ENCODE results near the gene RITA1.

The RITA1 gene

DNA sequence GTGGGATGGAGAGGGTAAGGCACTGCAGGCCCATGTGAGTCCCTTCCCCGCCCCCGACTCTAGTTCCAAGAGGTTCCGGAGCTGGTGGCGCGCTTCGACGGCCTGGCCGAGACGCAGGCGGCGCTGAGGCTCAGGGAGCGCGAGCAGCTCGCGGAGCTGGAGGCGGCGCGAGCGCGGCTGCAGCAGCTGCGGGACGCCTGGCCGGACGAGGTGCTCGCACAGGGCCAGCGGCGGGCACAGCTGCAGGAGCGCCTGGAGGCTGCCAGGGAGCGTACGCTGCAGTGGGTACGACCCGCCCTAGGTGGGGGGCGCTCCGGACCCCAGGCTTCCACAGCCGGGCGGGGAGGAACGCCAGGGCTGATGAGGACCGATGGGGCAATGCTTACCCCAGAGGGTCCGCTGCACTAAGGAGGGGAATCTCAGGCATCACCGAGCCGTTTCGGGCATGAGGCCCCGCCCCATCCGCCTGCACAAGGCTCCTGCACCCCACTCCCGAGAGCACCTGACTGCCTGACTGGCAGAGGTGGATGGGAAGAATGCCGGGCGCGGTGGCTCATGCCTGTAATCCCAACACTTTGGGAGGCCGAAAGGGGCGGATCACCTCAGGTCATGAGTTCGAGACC lies 31.1 kb upstream of the RITA1 start:
- no peak for DNase-seq (ENCODE audit: low read depth)

DNA sequence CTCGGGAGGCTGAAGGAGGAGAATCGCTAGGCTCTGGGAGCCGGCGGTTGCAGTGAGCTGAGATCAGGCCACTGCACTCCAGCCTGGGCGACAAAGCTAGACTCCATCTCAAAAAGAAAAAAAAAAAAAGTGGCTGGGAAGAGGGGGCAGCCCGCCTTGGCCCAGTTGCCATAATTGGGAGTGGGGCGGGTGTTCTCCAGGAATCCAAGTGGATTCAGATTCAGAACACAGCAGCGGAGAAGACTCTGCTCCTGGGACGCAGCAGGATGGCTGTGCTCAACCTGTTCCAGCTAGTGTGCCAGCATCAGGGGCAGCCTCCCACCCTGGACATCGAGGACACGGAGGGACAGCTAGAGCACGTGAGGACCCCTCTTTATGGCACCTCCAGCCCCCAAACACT lies 30.5 kb upstream of the RITA1 start:
- DNase-seq (ENCODE audit: low read depth), result no peak

DNA sequence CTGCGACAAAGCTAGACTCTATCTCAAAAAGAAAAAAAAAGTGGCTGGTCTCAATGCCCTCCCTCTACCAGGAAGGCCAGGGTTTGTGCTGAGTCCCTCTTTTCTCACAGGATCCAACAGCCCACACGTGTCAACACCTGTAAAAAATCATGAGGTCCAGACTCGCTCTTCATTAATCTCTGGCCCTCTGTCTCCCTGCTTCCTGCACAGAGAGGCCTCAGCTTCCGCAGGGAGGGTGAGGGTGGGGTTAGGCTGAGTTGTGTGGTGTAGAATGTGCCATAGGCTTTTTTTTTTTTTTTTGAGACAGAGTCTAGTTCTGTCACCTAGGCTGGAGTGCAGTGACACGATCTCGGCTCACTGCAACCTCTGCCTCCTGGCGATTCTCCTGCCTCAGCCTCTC lies 29.9 kb upstream of the RITA1 start:
- no peak for DNase-seq (ENCODE audit: low read depth)

DNA sequence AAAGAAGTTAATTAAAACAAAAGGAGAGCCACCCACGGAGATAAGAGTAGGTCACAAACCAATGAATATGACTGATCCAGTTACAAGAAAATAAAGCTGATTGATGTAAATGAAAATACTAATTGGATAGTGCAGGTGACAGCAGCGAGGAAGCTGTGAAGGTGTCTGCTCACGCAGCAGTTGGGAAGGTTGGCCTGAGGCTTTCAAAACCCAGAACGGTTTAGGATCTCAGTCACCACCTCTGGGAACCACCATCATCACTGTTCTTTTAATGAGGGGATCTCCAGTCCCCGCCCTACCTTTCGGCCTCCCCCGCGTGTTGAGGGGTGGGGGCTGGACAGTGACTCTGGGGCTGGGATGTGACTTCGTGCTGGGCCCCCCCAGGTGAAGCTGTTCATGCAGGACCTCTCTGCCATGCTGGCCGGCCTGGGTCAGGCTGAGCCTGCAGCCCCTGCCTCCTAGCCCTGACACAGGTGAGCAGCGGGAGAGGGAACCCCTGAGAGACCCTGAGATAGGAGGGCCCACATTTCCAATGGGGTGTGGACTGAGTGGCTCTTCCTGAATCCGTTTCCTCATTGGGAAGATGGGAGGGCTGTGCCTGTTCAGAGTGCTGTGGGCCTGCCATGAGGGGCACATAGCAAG lies 28.2 kb upstream of the RITA1 start:
- no peak for DNase-seq (ENCODE audit: low read depth)

DNA sequence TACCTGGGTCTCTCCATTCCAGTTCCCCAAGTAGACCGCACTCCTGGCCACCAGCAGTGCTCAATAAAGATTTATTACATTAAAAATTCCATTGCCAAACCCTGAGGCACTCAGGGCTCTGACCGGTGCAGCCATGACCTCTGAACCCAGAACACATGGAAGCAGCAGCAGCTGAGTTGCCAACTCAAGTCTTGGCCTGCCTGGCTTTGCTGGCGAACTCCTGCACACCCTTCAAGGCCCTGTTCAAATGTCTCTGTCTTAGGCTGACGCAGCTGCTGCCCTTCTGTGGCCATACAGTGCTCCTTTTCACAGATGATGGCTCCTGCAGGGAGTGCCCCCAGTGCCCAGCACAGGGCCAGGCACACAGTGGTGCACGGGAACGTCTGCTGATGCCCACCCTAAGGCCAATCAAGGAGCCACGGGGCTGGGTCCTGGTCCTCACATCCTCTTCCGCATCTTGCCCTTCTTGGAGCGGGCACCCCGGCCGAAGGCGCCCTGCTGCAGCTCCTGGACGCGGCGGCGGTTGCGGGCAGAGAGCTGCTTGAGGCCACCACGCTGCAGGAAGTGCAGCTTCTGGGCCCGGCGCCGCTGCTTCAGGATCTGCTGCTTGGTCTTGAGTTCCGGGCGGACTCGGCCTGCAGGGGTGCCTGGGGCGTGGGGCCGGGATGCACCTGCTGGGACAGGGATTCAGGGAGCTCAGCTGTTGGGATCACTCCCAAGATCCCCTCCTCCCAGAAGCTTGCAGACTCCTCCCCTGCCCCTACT lies 26.9 kb upstream of the RITA1 start:
- no peak for DNase-seq (ENCODE audit: low read depth)

DNA sequence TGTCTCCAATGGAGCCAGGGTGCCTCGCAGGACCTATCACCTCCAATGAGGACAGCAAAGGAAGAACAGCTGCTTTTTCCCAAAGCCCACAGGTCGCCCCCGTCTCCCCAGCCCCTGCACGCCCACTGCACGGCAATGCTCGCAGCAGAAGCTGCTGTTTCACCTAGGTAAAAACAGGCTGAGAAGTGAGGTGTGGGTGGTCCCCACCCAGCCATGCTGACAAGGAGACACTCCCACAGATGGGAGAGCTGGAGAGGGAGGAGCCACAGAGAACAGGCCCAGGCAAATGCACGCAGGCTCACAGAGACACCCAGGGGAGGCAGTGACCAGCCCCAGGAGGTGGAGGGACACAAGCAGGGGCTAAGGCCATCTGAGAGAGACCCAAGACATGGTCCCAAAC lies 25.6 kb upstream of the RITA1 start:
- no peak for DNase-seq (ENCODE audit: low read depth)

DNA sequence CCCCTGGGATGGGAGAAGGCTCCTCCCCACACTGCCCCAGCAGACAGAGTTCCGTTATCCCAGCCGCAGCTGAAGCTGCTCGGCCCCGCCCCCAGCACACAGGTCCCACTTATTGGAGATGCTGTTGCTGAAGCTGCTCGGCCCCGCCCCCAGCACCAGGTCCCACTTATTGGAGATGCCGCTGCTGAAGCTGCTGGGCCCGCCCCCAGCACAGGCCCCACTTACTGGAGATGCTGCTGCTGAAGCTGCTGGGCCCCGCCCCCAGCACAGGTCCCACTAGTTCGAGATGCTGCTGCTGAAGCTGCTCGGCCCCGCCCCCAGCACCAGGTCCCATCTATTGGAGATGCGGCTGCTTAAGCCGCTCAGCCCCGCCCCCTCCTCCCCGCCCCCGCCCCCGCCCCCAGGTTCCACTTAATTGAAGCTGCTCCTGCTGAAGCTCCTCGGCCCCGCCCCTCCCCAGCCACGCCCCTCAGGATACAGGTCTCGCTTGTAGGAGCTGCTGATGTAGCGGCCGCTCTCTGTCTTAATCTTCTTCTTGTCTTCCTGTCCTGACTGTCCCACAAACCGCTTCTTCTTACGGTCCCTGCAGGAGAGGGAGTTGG lies 24.0 kb upstream of the RITA1 start:
- no peak for DNase-seq (ENCODE audit: low read depth)

DNA sequence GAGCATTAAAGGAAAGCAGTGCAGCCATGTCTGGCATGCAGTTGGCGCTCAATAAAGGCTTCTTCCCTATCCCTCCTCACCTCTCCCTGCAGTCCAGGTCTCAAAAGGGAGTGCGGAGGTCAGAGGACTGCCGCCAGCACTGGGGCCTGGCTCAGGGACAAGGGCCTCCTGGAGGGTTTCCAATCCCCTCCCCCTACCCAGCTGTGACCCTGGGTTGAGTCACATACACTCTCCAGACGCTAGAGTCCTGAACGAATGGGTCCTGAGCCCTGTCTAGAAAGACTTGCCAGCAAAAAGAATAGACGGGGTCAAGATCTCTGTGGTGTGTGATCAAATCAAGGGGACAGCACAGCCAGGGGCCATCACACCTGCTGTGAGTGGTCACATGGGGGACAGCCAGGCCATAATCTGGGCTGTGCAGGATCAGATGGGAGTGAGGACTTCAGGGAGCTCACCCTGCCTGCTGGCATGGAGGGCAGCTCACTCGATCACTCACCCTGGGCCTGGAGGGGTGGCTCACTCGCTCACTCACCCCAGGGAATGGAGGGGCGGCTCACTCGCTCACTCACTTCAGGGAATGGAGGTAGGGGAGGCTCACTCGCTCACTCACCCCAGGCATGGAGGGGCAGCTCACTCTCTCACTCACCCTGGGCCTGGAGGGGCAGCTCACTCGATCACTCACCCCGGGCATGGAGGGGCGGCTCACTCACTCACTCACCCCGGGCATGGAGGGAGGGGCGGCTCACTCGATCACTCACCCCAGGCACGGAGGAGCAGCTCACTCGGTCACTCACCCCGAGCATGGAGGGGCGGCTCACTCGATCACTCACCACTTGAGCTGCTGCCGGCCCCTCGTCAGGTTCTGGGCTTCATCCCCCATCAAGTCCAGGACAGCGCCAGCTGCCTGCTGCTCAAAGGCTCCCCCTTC lies 23.2 kb upstream of the RITA1 start:
- no peak for DNase-seq (ENCODE audit: low read depth)

DNA sequence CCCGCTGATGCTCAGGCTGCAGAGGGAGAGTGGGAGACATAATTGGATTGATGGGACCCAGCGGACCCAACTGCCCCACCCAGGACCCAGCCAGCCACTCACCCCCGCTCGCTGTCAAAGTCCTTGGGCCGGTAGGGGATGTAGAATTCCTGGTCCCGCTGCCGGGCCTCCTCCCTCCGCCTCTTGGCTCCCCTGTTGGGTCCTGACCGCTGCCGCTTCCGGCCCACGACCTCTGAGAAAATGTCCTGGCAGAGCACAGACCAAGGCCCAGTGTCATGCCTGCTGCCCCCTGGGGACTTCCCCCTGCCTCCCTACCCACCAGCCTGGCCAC lies 22.5 kb upstream of the RITA1 start:
- DNase-seq (ENCODE audit: low read depth), result no peak

DNA sequence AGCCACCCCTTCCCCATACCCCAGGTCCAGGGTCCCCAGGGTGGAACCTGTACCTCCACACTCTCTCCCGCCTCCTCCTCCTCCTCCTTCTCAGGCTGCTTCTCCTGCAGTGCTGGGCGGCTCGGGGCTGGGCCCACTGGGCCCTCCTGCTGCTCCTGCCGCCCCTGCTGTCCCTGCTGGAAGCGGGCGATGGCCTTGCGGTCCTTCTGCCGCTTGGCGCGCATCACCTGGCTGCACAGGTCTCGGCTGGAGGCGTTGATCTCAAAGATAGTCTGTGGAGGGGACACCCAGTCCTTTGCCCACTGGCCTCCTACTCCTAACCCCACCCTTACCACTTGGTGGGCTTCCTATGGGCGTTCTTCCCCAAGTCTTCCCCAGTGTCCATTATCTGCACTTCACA lies 21.5 kb upstream of the RITA1 start:
- no peak for DNase-seq (ENCODE audit: low read depth)

DNA sequence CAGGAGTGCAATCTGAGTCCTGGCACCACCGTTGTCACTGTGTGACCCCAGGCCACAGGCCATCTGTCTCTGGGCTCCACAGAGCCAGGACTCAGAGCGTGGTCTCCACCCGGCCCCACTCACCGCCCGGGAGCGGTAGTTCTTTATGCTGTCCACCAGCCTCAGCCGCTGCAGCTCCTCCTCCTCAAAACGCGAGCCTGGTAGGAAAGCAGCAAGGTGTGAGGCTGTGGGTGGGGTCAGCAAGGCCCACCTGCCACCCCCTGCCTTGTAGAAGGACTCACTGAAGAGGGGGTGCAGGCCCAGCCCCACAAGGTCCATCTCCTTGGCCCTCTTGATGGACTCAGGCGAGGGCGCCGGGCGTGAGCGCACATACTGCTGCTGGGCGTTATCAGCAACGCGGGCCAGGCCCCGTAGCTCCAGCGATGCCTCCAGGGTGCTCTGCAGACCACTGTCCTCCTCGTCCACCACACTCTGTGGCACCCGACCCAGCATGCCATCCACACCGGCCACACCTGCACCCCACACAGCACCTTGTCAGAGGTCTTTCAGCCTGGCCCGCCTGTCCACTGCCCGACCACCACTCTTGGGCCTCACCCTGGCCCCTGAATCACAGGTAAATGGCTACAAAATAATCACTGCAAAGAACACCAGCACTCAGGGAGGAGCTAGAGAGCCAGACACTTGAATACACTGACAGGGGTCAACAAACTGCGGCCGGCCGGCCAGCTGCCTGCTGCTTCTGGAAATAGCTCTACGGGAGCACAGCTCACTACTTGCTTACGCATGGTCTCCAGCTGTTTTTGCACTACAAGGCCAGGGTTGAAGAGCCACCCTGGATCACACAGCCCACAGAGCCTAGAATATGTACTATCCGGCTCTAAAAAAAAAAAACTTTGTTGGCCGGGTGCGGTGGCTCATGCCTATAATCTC lies 19.7 kb upstream of the RITA1 start:
- no peak for DNase-seq (ENCODE audit: low read depth)

DNA sequence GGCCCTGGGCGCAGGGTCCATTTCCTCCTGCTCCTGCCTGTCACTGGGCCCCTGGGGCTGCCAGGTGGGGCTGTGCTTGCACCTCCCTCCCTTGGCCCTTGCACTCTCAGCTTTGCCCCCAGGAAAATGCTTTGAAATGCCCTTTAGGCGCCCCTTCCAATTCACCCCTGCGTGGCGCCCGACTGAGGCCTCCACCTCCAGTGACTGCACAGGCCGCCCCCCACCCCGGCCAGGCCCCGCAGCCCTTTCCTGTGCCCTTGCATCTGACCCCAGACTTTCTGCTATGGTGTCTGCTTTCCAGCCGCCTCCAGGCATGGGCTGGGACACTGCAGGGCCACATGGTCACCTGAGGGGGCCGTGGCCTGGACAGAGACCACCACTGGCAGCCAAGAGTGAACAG lies 17.7 kb upstream of the RITA1 start:
- DNase-seq (ENCODE audit: low read depth), result no peak

DNA sequence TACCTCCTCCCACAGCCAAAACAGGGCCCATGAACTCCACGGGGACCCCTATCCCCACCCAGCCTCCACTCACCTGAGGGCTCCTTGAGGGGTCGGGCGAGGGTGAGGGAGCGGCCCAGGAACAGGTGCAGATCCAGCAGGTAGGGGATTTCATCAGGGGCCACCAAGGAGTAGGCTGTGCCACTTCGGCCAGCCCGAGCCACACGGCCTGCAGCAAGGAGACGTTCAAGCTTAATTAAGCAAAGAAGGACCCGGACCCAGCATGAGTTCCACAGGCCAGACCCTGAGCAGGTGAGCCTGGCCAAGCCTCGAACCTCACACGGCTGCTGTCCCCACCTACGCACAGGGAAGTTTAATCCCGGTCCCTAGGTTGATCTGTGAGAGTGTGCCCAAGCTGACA lies 15.8 kb upstream of the RITA1 start:
- no peak for DNase-seq (ENCODE audit: low read depth)

DNA sequence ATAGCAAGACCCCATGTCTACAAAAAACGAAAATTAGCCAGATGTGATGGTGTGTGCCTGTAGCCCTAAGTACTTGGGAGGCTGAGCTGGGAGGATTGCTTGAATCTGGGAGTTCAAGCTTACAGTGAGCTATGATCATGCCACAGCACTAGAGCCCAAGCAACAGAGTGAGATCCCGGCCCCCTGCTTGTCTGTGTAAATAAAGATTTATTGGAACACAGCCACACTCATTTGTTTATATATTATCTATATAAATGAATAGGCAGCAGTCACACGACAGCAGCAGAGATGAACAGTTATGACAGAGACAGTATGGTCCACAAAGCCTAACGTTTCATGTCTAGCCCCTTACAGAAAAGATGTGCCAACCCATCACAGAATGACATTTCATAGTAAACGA lies 15.1 kb upstream of the RITA1 start:
- DNase-seq (ENCODE audit: low read depth), result no peak

DNA sequence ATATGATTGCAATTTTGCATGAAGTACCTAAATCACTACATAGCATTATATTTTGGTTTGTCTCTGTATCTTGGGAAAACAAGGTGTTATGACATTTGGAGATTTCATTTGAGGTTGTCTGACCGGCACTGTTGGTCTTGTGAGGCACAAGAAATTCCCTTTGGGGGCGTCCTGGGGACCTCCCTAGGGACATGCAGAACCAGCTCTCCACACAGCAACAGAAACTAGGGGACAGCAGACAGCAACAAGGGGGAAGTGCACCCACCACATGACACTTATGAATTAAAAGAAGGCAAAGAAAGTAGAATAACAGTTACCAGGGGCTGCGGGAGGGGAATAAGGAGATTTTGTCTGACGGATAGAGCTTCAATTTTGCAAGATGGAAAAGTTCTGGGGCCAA lies 14.6 kb upstream of the RITA1 start:
- DNase-seq (ENCODE audit: low read depth), result no peak

DNA sequence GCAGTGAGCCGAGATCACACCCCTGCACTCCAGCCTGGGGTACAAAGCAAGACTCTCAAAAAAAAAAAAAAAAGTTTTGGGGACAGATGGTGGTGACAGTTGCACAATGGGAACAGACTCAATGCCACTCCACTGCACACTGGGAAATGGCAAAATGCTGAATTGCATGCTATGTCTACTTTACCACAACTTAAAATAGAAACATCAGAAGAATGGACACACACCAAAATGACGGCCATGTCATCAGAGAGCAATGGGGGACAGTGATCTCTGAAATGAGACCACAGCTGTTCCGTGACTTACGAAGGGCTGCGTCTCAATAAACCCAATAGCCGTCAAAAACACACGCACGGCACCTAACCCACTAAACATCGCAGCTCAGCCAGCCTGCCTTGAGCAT lies 14.0 kb upstream of the RITA1 start:
- no peak for DNase-seq (ENCODE audit: low read depth)

DNA sequence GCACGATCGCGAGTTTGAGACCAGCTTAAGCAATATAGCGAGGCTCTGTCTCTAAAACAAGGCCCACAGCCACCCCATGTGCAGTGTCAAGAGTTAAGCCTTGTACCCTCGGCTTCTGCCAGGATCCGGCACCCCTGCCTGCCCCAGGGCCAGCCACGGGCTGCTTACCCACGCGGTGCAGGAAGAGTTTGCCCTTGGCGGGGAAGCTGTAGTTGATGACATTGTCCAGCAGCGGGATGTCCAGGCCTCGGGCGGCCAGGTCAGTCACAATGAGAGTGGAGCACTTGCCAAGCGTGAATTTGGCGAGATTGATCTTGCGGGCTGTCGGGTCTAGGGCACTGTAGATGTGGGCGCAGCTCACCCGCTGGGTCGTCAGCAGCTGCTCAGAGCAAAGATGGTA lies 13.3 kb upstream of the RITA1 start:
- no peak for DNase-seq (ENCODE audit: low read depth)

DNA sequence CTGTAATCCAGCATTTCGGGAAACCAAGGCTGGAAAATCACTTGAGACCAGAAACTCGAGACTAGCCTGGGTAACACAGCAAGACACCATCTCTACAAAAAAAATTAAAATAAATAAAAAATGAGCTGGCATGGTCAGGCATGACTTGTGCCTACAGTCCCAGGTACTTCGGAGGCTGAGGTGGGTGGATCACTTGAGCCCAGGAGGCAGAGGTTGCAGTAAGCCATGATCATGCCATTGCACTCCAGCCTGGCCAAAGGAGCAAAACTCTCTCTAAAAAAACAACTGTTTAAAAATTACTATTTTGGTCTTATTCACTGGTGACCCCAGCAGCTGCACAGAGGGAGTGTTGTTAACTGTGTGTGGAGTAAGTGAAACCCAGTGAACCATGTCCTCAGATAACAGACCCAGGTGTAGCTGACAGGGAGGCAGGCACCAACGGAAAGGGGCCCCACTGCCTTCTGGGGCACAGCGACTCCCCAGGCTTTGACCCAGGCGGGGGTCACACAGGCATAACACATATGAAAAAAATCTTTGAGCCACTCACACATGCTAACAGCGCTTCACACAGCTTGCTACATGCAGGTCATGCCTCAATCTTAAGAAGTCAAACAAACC lies 12.3 kb upstream of the RITA1 start:
- DNase-seq (ENCODE audit: low read depth), result no peak

DNA sequence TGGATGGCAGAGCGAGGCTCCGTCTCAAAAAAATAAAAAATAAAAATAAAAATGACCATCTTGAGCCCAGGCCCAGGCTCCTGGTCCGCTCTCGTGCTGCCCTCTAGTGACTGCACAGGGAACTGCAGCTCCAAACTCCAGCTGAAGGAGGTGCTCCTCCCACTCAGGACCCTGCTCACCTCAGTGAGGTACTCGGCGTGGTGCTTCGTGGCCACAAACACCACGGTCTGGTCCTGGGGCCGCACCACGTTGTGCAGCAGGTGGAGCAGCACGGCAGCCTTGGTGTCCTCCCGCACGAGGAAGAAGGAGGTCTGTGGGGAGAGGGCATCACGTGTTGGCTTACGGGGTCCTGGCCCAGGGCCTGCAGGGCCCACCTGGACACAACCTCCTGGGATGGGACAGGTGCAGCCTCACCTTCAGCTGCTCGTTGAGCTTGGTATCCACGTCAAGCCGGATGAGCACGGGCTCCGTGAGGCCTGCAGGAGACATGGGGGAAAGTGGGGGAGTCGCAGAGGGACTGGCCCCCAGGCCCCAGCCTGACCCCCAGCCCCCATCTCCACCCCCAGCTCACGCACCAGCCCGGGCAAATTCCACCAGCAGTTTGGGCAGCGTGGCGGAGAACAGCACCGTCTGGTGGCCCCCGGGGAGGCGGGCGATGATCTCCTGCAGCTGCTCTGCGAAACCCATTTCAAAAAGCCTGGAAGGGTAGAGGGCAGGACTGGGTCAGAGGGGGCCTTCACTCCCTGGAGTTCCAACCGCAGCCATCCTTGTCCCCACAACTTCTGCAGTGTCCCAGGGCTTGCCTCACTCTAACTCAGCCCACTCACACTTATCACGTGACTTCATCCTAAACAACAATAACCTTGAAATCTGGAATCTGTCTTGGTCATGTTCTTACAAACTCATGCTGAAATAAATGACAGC lies 10.8 kb upstream of the RITA1 start:
- no peak for DNase-seq (ENCODE audit: low read depth)

DNA sequence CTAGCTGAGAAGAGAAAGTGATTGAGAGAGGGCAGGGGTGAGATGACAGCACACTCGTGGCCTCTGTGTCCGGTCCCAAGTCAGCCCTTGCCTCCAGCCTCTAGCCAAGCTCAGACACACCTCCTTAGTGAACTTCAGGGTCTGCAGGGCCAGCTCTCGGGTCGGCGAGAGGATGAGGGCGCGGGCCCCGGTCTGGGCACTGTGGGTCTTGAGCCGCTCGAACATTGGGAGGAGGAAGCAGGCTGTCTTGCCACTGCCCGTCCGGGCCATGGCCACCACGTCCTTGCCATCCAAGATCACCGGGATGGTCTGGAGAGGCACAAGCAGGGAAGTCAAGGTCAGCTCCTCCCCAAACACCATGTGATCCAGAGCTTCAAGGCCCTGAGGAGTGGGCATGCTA lies 6.5 kb upstream of the RITA1 start:
- DNase-seq (ENCODE audit: low read depth), result no peak

Measured in non-pigmented ciliary epithelial cell (primary cell).